ENCODE measurements around the gene GNAL.
"Not testable (repeated sequence)": the region's sequence is repeated elsewhere in the genome, so short reads cannot be mapped to it uniquely, and the experiment has no call there.

The GNAL gene

DNA sequence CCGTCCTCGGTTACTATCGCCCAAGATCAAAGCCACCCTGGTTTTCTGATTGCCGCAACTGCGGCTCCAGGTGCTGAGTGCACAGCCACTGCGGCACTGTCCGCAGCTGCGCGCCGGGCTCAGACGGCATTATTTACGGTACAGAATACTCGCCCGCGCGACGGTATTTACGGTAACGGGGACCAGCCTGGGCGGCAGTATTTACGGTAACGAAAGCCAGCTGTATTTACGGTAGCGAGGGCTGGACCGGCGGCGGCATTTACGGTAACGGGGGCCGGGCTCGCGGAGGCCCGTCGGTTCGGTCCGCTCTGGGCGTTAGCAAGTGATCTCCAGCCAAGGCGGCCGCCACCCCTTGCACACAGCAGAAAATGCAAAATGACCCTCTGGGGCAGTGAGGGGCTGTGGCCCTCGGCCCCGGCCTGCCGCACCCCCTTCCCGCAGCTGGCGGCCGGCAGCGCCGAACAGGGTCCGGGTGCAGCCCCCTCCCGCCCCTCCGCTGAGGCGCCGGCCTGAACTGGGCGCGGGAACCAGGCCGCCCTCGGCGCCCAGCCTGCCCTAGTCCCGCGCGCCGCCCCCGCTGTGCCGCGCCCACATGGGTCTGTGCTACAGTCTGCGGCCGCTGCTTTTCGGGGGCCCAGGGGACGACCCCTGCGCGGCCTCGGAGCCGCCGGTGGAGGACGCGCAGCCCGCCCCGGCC, at the start of gene GNAL:
Gene GNAL (plus strand): TSS at position 293 of the 697 bp plus-strand sequence. CDS start 300 bp downstream, at position 593.
- no peak for DNase-seq

GRCh38 chr18:11647310-11647709, 41.8 kb upstream of the GNAL start:
- DNase-seq, result not testable (repeated sequence)

DNA sequence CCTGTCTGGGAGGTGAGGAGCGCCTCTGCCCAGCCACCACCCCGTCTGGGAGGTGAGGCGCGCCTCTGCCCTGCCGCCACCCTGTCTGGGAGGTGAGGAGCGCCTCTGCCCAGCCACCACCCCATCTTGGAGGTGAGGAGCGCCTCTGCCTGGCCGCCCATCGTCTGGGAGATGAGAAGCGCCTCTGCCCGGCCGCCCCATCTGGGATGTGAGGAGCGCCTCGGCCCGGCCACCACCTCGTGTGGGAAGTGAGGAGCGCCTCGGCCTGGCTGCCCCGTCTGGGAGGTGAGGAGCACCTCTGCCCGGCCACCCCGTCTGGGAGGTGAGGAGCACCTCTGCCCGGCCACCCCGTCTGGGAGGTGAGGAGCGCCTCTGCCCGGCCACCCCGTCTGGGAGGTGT, 41.3 kb upstream of the GNAL start:
- DNase-seq, result not testable (repeated sequence)

GRCh38 chr18:11649839-11650238, 39.2 kb upstream of the GNAL start:
- DNase-seq, result no peak

DNA sequence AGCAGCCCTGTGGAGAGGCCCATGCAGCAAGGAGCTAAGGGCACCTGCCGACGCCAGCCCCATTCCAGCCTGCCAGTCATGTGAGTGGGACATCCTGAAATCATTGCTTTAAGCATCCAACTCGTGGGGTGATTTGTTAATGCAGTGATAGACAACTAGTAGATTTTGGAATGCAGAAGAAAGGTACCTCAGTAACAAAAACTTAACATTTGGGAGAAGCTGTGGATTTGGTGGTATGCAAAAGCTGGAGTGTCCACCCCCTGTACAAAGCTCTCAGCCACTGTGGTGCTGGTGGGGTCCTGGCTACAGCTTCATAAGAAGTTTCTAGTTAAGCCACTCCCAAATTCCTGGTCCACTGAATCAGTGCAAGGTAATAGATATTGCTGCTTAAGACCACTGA, 37.2 kb upstream of the GNAL start:
- no peak for DNase-seq

DNA sequence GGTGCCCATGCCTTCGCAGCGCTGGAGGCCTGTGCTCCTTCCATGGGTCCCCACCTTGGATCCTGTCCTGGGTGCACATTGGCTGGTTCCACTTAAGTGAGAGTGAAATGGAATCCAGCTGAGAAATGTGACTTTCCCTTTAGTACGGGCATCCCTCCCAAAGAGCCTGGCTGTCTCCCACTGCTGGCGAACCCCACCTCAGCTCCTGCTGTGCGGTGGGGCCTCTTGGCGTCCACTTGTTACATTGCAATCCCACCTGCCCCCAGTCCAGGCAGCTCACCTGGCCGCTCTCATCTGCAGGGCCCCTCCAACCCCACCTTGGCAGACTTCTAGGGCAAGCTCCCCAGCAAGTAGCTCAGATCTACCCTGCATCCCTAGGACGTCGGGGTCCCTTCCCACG, 35.5 kb upstream of the GNAL start:
- no peak for DNase-seq

DNA sequence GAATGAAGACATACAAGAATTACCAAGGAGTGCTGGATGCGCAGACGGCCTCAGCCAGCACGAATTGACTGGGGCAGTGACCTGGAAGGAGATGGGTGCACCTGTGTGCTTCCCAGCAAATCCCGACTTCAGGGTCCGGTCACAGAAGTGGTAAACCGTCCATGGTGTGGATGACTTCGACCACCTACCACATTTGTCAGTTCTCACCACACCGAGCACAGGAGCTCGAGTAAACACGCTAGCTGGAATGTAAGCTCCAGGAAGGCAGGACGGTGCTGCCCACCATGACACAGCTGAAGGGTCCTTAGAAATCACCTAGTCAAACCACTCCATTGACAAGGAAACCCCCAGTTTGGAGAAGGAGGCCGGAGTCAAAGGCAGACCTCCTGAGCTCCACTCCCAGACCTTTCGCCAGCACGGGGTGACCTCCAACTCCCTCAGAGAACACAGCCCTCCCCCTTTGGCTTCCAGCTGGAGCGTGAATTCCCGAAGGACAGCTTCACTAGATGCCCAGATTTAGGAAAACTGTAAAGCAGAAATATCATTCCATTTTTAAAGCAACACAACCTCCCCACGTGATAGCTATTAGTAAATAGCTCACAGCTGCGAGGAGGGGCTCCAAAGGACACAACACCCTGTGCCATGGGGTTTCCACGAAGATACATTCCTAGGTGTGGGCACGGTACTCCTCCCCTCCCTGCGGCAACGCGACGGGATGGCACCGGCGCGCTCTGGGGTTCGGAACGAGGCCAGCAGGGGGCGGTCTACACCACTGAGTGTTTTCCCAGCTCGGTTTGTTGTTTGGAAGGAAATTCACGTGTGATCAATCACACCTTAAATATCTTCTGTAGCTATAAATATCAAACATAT, 34.1 kb upstream of the GNAL start:
- DNase-seq, result no peak

DNA sequence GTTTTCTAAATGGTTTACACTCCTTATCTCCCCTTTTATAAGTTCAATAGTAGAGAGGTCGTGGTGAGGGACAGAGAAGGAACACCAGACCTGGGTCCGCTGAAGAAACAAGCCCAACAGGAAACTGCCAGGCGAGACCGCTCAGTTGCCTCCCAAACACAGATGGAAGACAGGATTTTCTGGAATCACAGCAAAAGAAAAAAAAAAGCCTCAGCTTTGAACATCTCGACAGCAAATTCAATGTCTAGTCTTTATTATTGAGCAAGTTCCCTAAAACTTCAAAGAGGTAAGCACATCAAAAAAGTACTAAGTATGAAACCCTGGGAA, 33.5 kb upstream of the GNAL start:
- DNase-seq, result no peak

DNA sequence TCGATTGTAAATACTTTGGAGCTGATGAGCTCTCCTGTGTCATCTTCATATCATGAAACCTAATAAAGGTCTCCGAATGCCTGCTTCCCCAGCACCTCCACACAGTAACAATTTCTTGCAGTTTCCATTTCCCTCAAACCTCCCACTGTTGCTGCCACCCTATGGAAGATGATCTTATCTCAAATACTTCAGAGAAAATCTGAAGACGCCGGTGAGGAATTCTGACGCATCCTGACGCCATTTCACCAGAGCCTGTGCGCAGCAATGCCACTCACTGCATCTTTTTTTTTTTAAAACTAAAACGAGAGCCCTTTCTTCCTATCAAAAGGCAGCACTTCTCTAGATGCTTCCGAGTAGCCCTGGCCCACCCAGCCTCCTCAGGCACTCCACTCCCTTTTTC, 31.9 kb upstream of the GNAL start:
- no peak for DNase-seq

- DNase-seq, result no peak
Measured at GRCh38 chr18:11657554-11657953, 31.5 kb upstream of the GNAL start.

DNA sequence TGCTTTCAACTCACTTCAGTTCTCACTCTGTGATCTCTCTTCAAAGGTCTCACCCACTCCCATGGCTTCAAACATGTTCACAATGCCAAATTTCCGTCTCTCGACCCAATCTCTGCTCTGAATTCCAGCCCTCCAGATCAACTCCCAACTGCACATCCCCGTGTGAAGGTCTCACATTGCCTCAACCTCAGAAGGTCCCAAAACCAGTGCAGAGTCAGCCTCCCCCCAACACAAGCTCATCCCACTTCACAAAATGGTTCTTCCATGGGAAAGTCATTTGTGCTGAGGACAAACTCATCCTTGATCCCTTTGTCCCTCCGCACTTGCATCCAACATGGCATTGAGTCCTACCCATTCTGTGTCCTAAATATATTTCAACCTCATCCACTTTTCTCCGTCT, 31.0 kb upstream of the GNAL start:
- no peak for DNase-seq

- no peak for DNase-seq
Measured at GRCh38 chr18:11658989-11659388, 30.1 kb upstream of the GNAL start.

- no peak for DNase-seq
Measured at GRCh38 chr18:11660691-11661090, 28.4 kb upstream of the GNAL start.

DNA sequence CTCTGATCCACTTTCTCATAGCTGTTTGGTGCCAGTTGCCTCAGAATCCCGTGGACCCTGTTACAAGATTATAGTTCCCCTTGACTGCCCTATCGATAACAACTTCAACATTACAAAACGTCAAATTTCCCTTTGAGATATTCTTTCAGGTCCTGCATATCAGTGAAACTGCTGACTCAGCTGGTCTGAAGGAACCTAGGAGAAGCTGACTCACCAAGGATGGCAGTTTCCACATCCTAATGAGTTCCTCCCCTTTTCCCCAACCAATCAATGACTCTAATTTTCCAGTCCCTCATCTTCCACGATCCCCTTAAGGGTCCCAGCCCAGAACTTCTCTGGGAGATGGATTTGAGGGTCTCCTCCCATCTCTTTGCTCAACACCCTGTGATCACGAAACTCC, 27.6 kb upstream of the GNAL start:
- DNase-seq, result no peak

- DNase-seq, result no peak
Measured at GRCh38 chr18:11663439-11664029, 25.5 kb upstream of the GNAL start.

GRCh38 chr18:11664286-11664685, 24.8 kb upstream of the GNAL start:
- no peak for DNase-seq

DNA sequence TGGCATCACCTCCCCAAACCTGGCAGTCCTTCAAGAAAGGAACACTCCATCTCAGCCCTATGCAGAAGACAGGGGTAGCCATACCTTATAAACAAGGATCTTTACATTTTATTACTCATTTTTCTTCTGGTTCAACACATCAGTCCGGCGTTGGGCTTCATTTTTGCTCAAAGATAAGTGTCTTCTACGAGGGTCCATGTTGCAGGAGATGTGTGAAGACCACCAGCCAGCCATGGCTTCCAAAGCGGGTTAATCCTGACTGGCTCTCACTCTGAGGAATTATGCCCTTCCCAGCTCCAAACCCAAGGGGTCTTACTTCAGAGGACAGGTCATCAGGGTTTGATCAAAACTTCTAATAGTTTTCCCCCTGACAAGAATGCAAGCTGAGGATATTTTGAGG, 23.9 kb upstream of the GNAL start:
- no peak for DNase-seq

GRCh38 chr18:11665587-11665986, 23.5 kb upstream of the GNAL start:
- DNase-seq, result no peak

DNA sequence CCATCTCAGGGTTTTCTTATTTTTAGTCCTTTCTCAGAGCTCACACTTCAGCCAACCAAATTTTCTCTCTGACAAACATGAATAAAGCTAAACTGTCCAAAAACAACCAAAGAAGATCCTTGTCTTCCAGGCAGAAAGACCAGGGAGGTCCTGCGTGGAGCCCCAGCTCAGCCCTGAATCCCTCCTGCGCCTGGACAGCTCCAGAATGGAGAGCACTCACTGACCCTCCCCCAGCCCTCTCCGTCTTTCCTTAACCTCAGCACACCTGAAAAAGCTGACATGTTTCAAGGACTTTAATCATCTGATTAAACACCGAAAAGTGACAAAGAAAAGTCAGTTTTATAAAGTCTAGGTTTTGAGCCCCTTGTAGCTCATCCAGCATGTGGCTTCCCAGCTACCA, 22.9 kb upstream of the GNAL start:
- no peak for DNase-seq

GRCh38 chr18:11666831-11667230, 22.2 kb upstream of the GNAL start:
- DNase-seq, result no peak

DNA sequence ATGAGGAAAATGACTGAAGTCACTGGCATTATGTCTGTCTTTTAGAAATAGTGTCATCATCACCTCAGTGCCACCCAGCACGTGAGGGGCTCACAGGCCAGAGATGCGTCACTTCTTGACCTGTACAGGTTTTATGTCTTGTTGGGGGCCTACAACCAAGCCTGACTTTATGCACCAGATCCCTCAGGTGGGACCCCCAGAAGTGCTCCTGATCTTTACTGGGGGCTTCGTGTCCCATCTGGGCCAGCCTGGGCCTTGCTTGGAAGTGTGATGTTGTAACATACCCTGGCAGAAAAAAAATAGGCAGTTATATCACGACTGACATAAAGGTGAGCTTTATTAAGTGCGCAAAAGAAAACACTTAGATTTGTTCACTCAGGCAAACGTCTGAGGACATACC, 21.5 kb upstream of the GNAL start:
- no peak for DNase-seq

DNA sequence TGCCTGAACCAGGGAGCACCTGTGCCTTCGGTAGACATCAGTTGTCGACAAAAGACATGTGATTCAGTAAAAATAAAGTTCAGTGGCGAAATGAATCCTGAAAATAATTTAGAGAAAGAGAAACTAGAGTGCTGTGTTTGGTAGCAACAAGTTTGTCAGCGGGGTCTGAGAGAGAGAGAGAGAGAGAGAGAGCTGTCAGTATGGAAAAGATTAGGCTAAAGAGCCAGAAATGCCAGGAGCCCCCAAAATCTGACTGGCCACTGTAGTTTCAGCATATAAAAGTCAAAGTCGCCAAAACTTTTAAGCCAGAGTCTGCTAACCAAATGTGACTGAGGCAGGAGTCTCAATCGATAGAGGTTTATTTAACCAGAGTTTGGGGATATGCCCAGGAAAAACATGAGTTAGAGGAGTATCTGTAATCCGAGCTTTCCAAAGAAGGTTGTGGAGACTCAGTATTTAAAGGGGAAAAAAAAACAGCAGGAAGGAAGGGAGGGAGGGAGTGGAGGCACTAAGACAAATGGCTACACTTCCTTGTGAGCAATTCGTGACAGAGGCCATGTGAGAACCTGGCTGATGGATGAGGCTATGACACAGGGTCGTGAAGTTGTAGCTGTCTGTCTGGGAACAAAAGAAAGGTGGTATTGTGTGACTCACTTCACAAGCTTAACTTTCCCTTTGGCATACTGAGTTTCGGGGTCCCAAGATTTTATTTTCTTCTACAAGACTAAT, 20.5 kb upstream of the GNAL start:
- DNase-seq, result no peak

GRCh38 chr18:11669271-11669947, 19.7 kb upstream of the GNAL start:
- DNase-seq, result no peak
